GM12865 (cell line): Measurements from ENCODE around the gene NEMP1.

Experiments
- DNase-seq: peaks from one replicate; pipeline ENCODE4 v3.0.0; 2010; ENCODE audit warnings: low read depth
- H3K4me3 ChIP-seq: 2 replicates; pipeline ENCODE4 v1.5.1; 2011; ENCODE audit warnings: mild to moderate bottlenecking, low read depth, low read length, control low read depth
- CTCF ChIP-seq: IDR thresholded peaks from 2 replicates; pipeline ENCODE4 v1.5.1; 2011; ENCODE audit warnings: low read length, control low read depth, low read depth, inconsistent platforms; ENCODE audit not compliant: insufficient read depth; ENCODE audit errors: missing control alignments

Gene NEMP1

GRCh38 chr12:57099047-57099714 is 20.6 kb upstream of the NEMP1 start:
- no peak overlapping the region for H3K4me3 ChIP-seq
- DNase-seq, result no peak
- no peak for TF ChIP-seq CTCF

GRCh38 chr12:57098546-57098945 is 20.0 kb upstream of the NEMP1 start:
- TF ChIP-seq CTCF, result no peak
- no peak for DNase-seq
- H3K4me3 ChIP-seq, result no peak overlapping the region

DNA sequence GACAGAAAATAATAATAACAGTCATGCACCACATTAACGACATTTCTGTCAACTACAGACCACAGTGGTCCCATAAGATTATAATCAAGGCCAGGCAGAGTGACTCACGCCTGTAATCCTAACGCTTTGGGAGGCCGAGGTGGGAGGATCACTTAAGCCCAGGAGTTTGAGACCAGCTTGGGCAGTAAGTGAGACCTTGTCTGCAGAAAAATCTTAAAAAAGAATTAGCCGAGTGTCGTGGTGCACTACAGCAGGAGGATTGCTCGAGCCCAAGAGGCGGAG is 18.9 kb upstream of the NEMP1 start:
- no peak for TF ChIP-seq CTCF
- no peak overlapping the region for H3K4me3 ChIP-seq
- no peak for DNase-seq

DNA sequence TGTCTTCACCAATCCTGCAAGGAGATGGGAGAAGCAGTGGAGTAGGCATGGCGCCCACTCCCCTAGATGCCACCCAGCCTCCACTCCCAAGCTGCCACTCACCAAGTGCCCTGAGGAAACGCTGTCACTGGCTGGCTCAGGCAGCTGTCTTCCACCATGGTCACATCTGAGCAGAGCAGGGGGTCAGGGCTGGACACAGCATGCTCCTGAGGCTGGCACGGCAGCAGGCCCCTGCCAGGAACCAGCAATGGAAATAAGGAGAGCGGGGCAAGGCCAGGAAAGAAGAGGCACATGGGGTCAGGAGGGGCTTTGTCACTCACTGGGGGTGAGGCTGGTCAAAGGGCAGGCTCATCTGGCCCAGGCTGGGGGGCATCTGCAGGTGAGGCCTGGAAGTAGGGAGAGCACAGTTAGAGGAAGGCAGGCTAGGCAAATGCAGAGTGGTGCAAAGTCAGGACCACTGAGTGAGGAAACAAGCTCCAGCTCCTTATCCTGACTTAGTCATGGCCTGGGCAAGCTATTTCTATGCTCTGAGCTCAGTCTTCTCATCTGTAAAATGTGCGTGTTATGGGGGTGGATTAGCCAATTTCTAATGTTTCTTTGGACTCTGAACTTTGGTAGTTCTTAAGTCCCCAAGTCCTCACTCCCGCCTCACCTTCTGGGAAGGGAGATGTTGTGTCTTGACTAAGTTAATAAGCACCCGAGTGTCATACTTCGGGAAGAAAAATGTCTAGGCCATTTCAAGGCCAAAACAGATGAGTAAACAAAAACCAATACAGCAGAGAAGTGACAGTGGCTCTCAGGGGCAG is 18.4 kb upstream of the NEMP1 start:
- no peak for TF ChIP-seq CTCF
- DNase-seq, result no peak
- no peak overlapping the region for H3K4me3 ChIP-seq

DNA sequence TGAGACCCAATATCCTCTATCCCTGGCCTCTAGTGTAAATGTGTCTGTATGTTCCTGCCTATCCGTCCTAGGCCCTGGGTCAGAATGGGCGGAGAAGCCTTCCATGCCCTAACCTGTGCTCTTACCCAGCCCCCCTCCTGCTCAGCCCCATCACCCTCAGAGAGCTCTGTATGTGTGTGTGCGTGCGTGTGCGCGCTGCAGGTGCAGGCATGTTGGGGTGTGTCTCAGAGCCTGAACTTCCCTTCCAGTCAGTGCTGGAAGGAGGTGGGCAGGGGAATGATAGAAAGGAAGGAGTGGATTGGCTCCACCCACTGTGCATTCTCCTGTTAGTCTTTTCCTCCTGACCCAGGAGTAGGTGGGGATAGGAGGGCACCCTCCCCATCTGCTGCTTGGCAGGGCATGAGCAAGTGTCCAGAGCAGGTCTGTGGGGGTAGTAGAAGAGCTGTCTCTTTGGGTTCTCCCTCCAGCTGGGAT is 17.5 kb upstream of the NEMP1 start:
- no peak for TF ChIP-seq CTCF
- H3K4me3 ChIP-seq, result no peak overlapping the region
- no peak for DNase-seq

- no peak for TF ChIP-seq CTCF
- H3K4me3 ChIP-seq, result no peak overlapping the region
- no peak for DNase-seq
Observed at GRCh38 chr12:57095440-57095839, 16.8 kb upstream of the NEMP1 start.
